GM12878 (cell line): ENCODE results near the gene SIK3.

ENCODE experiments used
- EZH2 ChIP-seq: IDR thresholded peaks from 2 replicates; pipeline ENCODE4 v1.6.1; 2012; ENCODE audit warnings: low read depth, mild to moderate bottlenecking, control low read depth, inconsistent platforms, low read length, borderline replicate concordance; ENCODE audit not compliant: control insufficient read depth
- JUNB ChIP-seq: IDR thresholded peaks from 2 replicates; pipeline ENCODE4 v1.6.1; 2016; ENCODE audit warnings: antibody characterized with exemption, mild to moderate bottlenecking
- SMC3 ChIP-seq: IDR thresholded peaks from 2 replicates; pipeline ENCODE4 v1.6.1; 2011; ENCODE audit warnings: low read length, improper control_type of control experiment, borderline replicate concordance
- TF ChIP-seq, protein P1 (sequence below), 3 experiments: IDR thresholded peaks in 2 of 3; conservative IDR thresholded peaks in 1 of 3; 2 replicates each; pipeline ENCODE4 v1.5.1; 2011; ENCODE audit warnings: low read depth in 3 of 3, low read length in 3 of 3, mild to moderate bottlenecking in 3 of 3, control low read depth in 2 of 3, moderate library complexity in 2 of 3, inconsistent platforms in 1 of 3, mixed read lengths in 1 of 3; ENCODE audit not compliant: control insufficient read depth in 2 of 3, insufficient read depth in 1 of 3; ENCODE audit errors: extremely low read depth in 1 of 3

DNA sequence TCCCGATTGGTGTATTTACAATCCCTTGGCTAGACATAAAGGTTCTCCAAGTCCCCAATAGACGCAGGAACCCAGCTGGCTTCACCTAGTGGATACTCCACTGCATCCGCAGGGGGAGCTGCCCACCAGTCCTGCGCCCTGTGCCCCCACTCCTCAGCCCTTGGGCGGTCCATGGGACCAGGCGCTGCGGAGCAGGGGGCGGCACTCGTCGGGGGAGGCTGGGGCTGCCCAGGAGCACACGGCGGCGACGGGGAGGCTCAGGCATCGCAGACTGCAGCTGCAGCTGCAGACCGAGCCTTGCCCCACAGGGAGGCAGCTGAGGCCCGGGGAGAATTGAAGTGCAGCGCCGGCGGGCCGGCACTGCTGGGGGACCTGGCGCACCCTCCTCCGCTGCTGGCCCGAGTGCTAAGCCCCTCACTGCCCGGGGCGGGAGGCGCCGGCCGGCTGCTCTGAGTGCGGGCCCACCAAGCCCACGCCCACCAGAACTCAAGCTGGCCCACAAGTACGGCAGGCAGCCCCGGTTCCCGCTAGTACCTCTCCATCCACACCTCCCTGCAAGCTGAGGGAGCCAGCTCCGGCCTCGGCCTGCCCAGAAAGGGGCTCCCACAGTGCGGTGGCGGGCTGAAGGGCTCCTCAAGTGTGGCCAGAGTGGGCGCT, 12.2 kb upstream of the SIK3 start:
- no peak for TF ChIP-seq SMC3
- TF ChIP-seq, protein P1, sequence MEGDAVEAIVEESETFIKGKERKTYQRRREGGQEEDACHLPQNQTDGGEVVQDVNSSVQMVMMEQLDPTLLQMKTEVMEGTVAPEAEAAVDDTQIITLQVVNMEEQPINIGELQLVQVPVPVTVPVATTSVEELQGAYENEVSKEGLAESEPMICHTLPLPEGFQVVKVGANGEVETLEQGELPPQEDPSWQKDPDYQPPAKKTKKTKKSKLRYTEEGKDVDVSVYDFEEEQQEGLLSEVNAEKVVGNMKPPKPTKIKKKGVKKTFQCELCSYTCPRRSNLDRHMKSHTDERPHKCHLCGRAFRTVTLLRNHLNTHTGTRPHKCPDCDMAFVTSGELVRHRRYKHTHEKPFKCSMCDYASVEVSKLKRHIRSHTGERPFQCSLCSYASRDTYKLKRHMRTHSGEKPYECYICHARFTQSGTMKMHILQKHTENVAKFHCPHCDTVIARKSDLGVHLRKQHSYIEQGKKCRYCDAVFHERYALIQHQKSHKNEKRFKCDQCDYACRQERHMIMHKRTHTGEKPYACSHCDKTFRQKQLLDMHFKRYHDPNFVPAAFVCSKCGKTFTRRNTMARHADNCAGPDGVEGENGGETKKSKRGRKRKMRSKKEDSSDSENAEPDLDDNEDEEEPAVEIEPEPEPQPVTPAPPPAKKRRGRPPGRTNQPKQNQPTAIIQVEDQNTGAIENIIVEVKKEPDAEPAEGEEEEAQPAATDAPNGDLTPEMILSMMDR (IDR thresholded peaks at IDR 0.05 in 2 of 3, conservative IDR thresholded peaks at IDR 0.05 in 1 of 3; ENCODE audit: control insufficient read depth in 2 of 3, extremely low read depth in 1 of 3, insufficient read depth in 1 of 3, low read depth in 3 of 3, low read length in 3 of 3) = no peak
- TF ChIP-seq JUNB = no peak
- TF ChIP-seq EZH2 = no peak
